Karpas-422 (cell line): ENCODE data around the gene RNU7-1. TPM values are rescaled to one million over a fixed set of nuclear protein-coding genes. Genes with fewer than 3 reads are reported as not detected.

Experiments used
- DNase-seq: peaks from one replicate; pipeline ENCODE4 v3.0.0-alpha.2; 2015
- H2AFZ ChIP-seq: fragments of 200-600 bp; sonication (generic); 2 replicates; pipeline ENCODE4 v1.6.1; 2014; ENCODE audit warnings: antibody characterized with exemption, low read length, mixed read lengths
- H3K27ac ChIP-seq: fragments of 200-600 bp; sonication (generic); 2 replicates; pipeline ENCODE4 v1.5.1; 2014; ENCODE audit warnings: mild to moderate bottlenecking, low read length, moderate library complexity
- H3K27me3 ChIP-seq: fragments of 200-600 bp; sonication (generic); 2 replicates; pipeline ENCODE4 v1.6.1; 2014; ENCODE audit warnings: low read length, mixed read lengths
- H3K36me3 ChIP-seq: fragments of 200-600 bp; sonication (generic); 2 replicates; pipeline ENCODE4 v1.6.1; 2014; ENCODE audit warnings: low read length, mixed read lengths; ENCODE audit not compliant: insufficient read depth
- H3K4me1 ChIP-seq: fragments of 200-600 bp; sonication (generic); 2 replicates; pipeline ENCODE4 v1.6.1; 2014; ENCODE audit warnings: mild to moderate bottlenecking, low read length, mixed read lengths
- H3K4me2 ChIP-seq: fragments of 200-600 bp; sonication (generic); 2 replicates; pipeline ENCODE4 v1.6.1; 2014; ENCODE audit warnings: low read length, low read depth, mild to moderate bottlenecking; ENCODE audit not compliant: poor library complexity, severe bottlenecking
- H3K4me3 ChIP-seq: fragments of 200-600 bp; sonication (generic); 2 replicates; pipeline ENCODE4 v1.5.1; 2014; ENCODE audit warnings: mild to moderate bottlenecking, antibody characterized with exemption, low read length, mixed read lengths
- H3K79me2 ChIP-seq: fragments of 200-600 bp; sonication (generic); 2 replicates; pipeline ENCODE4 v1.6.1; 2014; ENCODE audit warnings: mild to moderate bottlenecking, low read length, mixed read lengths
- H3K9ac ChIP-seq: fragments of 200-600 bp; sonication (generic); 2 replicates; pipeline ENCODE4 v1.6.0; 2014; ENCODE audit warnings: low read length
- H3K9me2 ChIP-seq: fragments of 200-600 bp; sonication (generic), shearing (Covaris generic); replicated peaks from 2 replicates; pipeline ENCODE4 v1.6.0; 2014; ENCODE audit warnings: mild to moderate bottlenecking, low read length, moderate library complexity; ENCODE audit not compliant: insufficient read depth
- H3K9me3 ChIP-seq: fragments of 300-700, 200-600 bp; sonication (generic); 2 replicates; pipeline ENCODE4 v1.6.1; 2014; ENCODE audit warnings: low read length, mixed read lengths
- H4K20me1 ChIP-seq: fragments of 200-600 bp; sonication (generic); 2 replicates; pipeline ENCODE4 v1.6.1; 2014; ENCODE audit warnings: mild to moderate bottlenecking, antibody characterized with exemption, low read length, low read depth; ENCODE audit not compliant: insufficient read depth
- total RNA-seq: library from RNA; depleted of rRNA; stranded (reverse); fragments of >200 nt; shearing (Covaris generic); gene quantifications from 2 replicates; pipeline ENCODE4 v1.2.3, GENCODE V29; 2014; ENCODE audit warnings: low replicate concordance

The RNU7-1 gene
- total RNA-seq, 1 experiment from 2014 or later, result not detected

DNA sequence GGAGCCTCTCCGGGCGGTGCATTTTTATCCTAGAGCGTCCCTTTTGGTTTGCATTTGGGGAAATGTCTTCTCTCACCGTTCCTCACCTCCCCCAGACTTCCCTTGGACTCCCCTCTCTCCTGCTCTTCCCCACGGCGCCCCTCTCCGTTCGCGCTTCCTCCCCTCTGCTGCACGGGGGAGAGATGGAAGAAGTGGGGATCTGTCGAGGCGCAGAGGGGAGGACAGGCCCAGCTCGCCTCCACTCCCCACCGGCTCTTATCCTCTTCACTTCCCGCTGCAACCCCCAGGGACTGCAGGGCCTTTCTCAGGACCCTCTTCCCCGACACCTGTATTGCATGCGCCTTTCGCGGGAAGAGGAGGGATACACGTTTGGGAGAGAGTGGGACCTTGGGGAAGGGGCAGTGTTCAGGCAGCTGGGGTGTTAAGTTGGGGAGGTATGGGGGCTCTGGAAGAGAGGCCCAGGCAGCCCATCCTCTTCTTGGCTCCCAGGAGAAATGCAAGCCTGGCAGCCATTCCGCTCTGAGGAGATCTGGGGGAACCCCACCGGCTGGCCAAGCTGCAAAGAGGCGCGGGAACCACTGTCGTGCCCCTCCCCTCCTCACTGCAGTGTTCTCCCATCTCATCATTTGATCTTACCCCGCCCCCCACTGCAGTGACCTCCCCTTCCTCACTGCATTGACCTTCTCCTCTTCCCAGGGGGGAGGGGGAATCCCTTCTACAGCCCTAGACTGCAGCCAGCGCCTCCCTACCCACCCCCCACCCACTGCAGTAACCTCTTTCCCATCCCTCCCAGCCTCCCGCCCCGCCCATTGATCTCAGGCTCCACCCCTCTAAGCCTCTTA, 28.4 kb upstream of the RNU7-1 start:
- Histone ChIP-seq H3K79me2 (0 out of 2 replicates have a peak, but pooled peaks cover 5% of the 10 kb centered on the region), H3K27me3 (no peaks in the 10 kb centered on the region), H3K9me2 (no peaks in the 10 kb centered on the region), H3K27ac (0 out of 2 replicates have a peak overlapping the region, but pooled peaks have one; percentile 10), H2AFZ (peak overlapping the region; percentile 70; the same call in 1 of the 2 replicates), H4K20me1 (no peaks in the 10 kb centered on the region), H3K9ac (peak overlapping the region; percentile 75), H3K36me3 (no peaks in the 10 kb centered on the region; the same call in 1 of the 2 replicates), H3K4me3 (peak overlapping the region; percentile 74), H3K4me1 (peaks cover 28% of the 10 kb centered on the region), H3K9me3 (no peaks in the 10 kb centered on the region), H3K4me2 (peak overlapping the region; percentile 79)
- DNase-seq, result peak; percentile 50

- DNase-seq, result peak; percentile 34
- H3K9ac ChIP-seq, result peak overlapping the region; percentile 75; the same call in 1 of the 2 replicates
- H3K9me2 ChIP-seq, result no peaks in the 10 kb centered on the region
- H3K36me3 ChIP-seq, result no peaks in the 10 kb centered on the region; the same call in 1 of the 2 replicates
- H2AFZ ChIP-seq, result no peak overlapping the region
- H3K4me2 ChIP-seq, result peak overlapping the region; percentile 79
- no peaks in the 10 kb centered on the region for H3K9me3 ChIP-seq
- no peaks in the 10 kb centered on the region for H3K27me3 ChIP-seq
- peaks cover 28% of the 10 kb centered on the region for H3K4me1 ChIP-seq
- peak overlapping the region; percentile 74; the same call in 1 of the 2 replicates for H3K4me3 ChIP-seq
- H3K79me2 ChIP-seq, result 0 out of 2 replicates have a peak, but pooled peaks cover 5% of the 10 kb centered on the region
- no peaks in the 10 kb centered on the region for H4K20me1 ChIP-seq
- no peak overlapping the region for H3K27ac ChIP-seq
These were observed 27.8 kb upstream of the RNU7-1 start for GRCh38 chr12:6915789-6916285.

- Histone ChIP-seq H3K4me1 (peaks cover 33% of the 10 kb centered on the region), H3K4me3 (no peak overlapping the region), H3K27me3 (no peaks in the 10 kb centered on the region), H3K9ac (no peak overlapping the region), H3K4me2 (no peak overlapping the region), H3K79me2 (0 out of 2 replicates have a peak, but pooled peaks cover 5% of the 10 kb centered on the region), H2AFZ (no peak overlapping the region), H4K20me1 (no peaks in the 10 kb centered on the region), H3K27ac (no peak overlapping the region), H3K9me2 (no peaks in the 10 kb centered on the region), H3K36me3 (no peaks in the 10 kb centered on the region; the same call in 1 of the 2 replicates), H3K9me3 (no peaks in the 10 kb centered on the region)
- peak; percentile 33 for DNase-seq
These were observed 27.0 kb upstream of the RNU7-1 start for GRCh38 chr12:6916426-6917200.

- H3K9me2 ChIP-seq, result no peaks in the 10 kb centered on the region
- H3K9ac ChIP-seq, result no peak overlapping the region
- H3K9me3 ChIP-seq, result no peaks in the 10 kb centered on the region
- H4K20me1 ChIP-seq, result no peaks in the 10 kb centered on the region
- no peaks in the 10 kb centered on the region for H3K27me3 ChIP-seq
- peaks cover 43% of the 10 kb centered on the region for H3K4me1 ChIP-seq
- H3K36me3 ChIP-seq, result no peaks in the 10 kb centered on the region; the same call in 1 of the 2 replicates
- peak; percentile 32 for DNase-seq
- no peak overlapping the region for H3K4me3 ChIP-seq
- H2AFZ ChIP-seq, result no peak overlapping the region
- 0 out of 2 replicates have a peak, but pooled peaks cover 5% of the 10 kb centered on the region for H3K79me2 ChIP-seq
- H3K4me2 ChIP-seq, result no peak overlapping the region
- H3K27ac ChIP-seq, result no peak overlapping the region
These were observed 26.0 kb upstream of the RNU7-1 start for GRCh38 chr12:6917491-6918231.

- no peak overlapping the region for H3K27ac ChIP-seq
- no peaks in the 10 kb centered on the region for H3K9me2 ChIP-seq
- H3K9ac ChIP-seq, result no peak overlapping the region
- H3K4me1 ChIP-seq, result peaks cover 54% of the 10 kb centered on the region
- no peak overlapping the region for H2AFZ ChIP-seq
- H3K9me3 ChIP-seq, result no peaks in the 10 kb centered on the region
- peak; percentile 41 for DNase-seq
- 0 out of 2 replicates have a peak, but pooled peaks cover 5% of the 10 kb centered on the region for H3K79me2 ChIP-seq
- no peak overlapping the region for H3K4me3 ChIP-seq
- no peak overlapping the region for H3K4me2 ChIP-seq
- no peaks in the 10 kb centered on the region for H3K27me3 ChIP-seq
- H3K36me3 ChIP-seq, result no peaks in the 10 kb centered on the region; the same call in 1 of the 2 replicates
- no peaks in the 10 kb centered on the region for H4K20me1 ChIP-seq
These were observed 24.0 kb upstream of the RNU7-1 start for GRCh38 chr12:6919588-6919987.

DNA sequence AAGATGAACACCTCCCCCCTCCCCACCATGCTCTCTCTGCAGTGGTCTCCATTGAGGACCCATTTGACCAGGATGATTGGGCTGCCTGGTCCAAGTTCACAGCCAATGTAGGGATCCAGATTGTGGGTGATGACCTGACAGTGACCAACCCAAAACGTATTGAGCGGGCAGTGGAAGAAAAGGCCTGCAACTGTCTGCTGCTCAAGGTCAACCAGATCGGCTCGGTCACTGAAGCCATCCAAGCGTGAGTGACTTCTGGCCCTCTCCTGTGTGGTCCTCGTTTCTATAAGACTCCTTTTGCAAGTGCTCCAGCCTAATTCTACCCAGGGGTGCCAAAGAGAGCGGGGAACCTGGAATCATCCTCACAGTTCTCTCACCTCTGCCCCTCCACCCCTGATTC, 22.1 kb upstream of the RNU7-1 start:
- no peak for DNase-seq
- Histone ChIP-seq H3K4me2 (peak overlapping the region; percentile 65), H3K4me3 (no peak overlapping the region), H3K9me2 (no peaks in the 10 kb centered on the region), H3K79me2 (no peaks in the 10 kb centered on the region), H2AFZ (no peak overlapping the region), H3K36me3 (no peaks in the 10 kb centered on the region; the same call in 1 of the 2 replicates), H3K9ac (no peak overlapping the region), H3K27me3 (no peaks in the 10 kb centered on the region), H3K9me3 (no peaks in the 10 kb centered on the region), H3K4me1 (peaks cover 59% of the 10 kb centered on the region), H4K20me1 (no peaks in the 10 kb centered on the region), H3K27ac (peak overlapping the region; percentile 81; the same call in 1 of the 2 replicates)

DNA sequence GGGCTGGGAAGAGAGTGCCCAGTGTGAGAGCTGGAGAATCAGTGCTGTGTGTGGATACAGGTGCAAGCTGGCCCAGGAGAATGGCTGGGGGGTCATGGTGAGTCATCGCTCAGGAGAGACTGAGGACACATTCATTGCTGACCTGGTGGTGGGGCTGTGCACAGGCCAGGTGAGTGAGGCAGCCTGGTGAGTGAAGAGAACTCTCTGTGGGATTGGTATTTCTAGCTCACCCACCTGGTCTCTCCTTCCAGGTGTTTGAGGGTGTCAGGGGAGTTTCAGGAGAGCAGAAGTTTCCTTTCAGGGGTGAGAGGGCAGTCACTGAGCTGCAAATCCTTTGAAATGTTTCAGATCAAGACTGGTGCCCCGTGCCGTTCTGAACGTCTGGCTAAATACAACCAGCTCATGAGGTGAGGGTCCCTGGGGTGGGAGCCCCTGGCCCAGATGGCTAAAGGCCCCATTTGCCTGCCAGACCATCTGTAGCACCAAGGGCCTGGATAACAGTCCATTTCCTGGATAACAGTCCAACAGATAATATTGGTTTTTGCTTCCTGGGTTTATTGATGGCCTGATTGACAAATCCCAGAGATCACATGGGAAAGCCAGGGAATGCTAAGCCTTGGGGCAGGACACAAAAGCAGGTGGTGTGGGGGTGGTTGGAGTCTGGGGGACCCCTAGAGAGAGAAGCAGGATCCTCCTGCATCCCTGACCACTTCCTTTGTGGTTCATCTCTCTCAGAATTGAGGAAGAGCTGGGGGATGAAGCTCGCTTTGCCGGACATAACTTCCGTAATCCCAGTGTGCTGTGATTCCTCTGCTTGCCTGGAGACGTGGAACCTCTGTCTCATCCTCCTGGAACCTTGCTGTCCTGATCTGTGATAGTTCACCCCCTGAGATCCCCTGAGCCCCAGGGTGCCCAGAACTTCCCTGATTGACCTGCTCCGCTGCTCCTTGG, 21.3 kb upstream of the RNU7-1 start:
- no peaks in the 10 kb centered on the region for H3K27me3 ChIP-seq

More for the DNA sequence above, 21.3 kb upstream of the RNU7-1 start:
- Histone ChIP-seq H3K4me1 (peaks cover 64% of the 10 kb centered on the region), H3K4me3 (peak overlapping the region; percentile 15; the same call in 1 of the 2 replicates), H3K9me3 (no peaks in the 10 kb centered on the region), H3K9ac (peak overlapping the region; percentile 51), H3K36me3 (no peaks in the 10 kb centered on the region), H3K9me2 (no peaks in the 10 kb centered on the region), H3K79me2 (peaks cover 6% of the 10 kb centered on the region; the same call in 1 of the 2 replicates), H4K20me1 (no peaks in the 10 kb centered on the region), H3K27ac (peak overlapping the region; percentile 81), H2AFZ (no peak overlapping the region; the same call in 1 of the 2 replicates), H3K4me2 (peak overlapping the region; percentile 65)
- peak; percentile 80 for DNase-seq
